Activated CD8-positive, alpha-beta memory T cell treated with anti-CD3 and anti-CD28 coated beads for 24 hours (primary cell): ENCODE results near the gene ERP27.

Source experiments
- DNase-seq: peaks from one replicate; pipeline ENCODE4 v3.0.0-alpha.2; 2020

The ERP27 gene

GRCh38 chr12:14900521-14901227 lies 37.7 kb downstream of the ERP27 start:
- DNase-seq, result no peak

GRCh38 chr12:14896521-14897169 lies 41.7 kb downstream of the ERP27 start:
- DNase-seq, result no peak

- no peak for DNase-seq
Measured at GRCh38 chr12:14893506-14894250, 44.7 kb downstream of the ERP27 start.

GRCh38 chr12:14892726-14893505 lies 45.4 kb downstream of the ERP27 start:
- DNase-seq, result no peak

- no peak for DNase-seq
Measured at GRCh38 chr12:14890701-14891100, 47.6 kb downstream of the ERP27 start.

- DNase-seq, result no peak
Measured at GRCh38 chr12:14886271-14886670, 52.1 kb downstream of the ERP27 start.

GRCh38 chr12:14885718-14886221 lies 52.6 kb downstream of the ERP27 start, which contains the start of gene MGP:
Gene MGP, minus strand, starts transcription at chr12:14885854. Its CDS starts 63 bp downstream, at chr12:14885791.
- DNase-seq, result no peak

GRCh38 chr12:14884458-14884878 lies 53.9 kb downstream of the ERP27 start:
- peak; percentile 86 for DNase-seq

- DNase-seq, result no peak
Measured at GRCh38 chr12:14883686-14884085, 54.7 kb downstream of the ERP27 start.

GRCh38 chr12:14880890-14881453 lies 57.4 kb downstream of the ERP27 start:
- no peak for DNase-seq

- no peak for DNase-seq
Measured at GRCh38 chr12:14879222-14879933, 59.0 kb downstream of the ERP27 start.

GRCh38 chr12:14878488-14878887 lies 59.8 kb downstream of the ERP27 start:
- no peak for DNase-seq

GRCh38 chr12:14876833-14877232 lies 61.5 kb downstream of the ERP27 start:
- DNase-seq, result no peak

- no peak for DNase-seq
Measured at GRCh38 chr12:14874882-14875281, 63.5 kb downstream of the ERP27 start.

GRCh38 chr12:14873440-14874185 lies 64.7 kb downstream of the ERP27 start:
- no peak for DNase-seq

GRCh38 chr12:14871886-14872285 lies 66.5 kb downstream of the ERP27 start:
- no peak for DNase-seq

- DNase-seq, result no peak
Measured at GRCh38 chr12:14871247-14871646, 67.1 kb downstream of the ERP27 start.

- no peak for DNase-seq
Measured at GRCh38 chr12:14868916-14869506, 69.3 kb downstream of the ERP27 start.
